GM10847 (cell line): ENCODE measurements around the gene TSPOAP1.

ENCODE experiments used
- POLR2A ChIP-seq: IDR thresholded peaks from 2 replicates; pipeline ENCODE4 v1.6.1; 2011; ENCODE audit not compliant: insufficient read length; ENCODE audit errors: extremely low read depth

Gene TSPOAP1

GRCh38 chr17:58337600-58338453, 9.2 kb upstream of the TSPOAP1 start:
- TF ChIP-seq POLR2A, result no peak

- no peak for TF ChIP-seq POLR2A
Measured at GRCh38 chr17:58337210-58337599, 8.6 kb upstream of the TSPOAP1 start.

GRCh38 chr17:58336456-58337209, 8.0 kb upstream of the TSPOAP1 start:
- no peak for TF ChIP-seq POLR2A

DNA sequence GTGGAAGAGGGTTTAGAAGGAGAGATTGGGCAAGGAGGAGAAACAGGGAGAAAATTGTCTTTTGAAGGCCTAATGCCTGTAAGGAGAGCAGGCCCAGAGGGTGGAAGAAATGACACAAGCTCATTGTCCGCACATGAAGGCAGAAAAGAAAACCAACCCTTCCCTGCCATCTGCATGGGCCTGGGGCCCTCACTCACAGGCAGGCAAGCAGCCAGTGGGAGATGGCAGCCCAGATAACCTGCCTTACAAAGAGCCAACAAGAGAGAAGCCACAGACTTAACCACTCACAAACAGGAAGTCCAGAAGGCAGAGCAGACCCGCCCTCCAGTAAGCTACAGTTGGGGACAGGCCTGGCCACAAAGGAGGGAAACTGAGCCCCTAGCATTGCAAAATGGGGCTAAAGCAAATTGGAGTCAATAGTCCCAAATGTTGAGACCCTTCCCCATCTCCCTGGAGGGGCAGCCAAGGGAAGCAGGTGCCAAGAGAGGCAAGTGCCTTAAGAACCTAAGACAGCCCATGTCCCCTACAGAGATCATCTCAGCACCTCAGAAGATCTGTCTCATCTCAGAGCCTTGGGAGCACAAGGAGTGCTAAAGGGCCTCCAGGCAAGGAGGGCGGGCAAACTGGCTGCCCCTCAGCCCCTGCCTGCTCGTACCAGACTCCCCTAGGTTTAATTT, 7.3 kb upstream of the TSPOAP1 start:
- no peak for TF ChIP-seq POLR2A

GRCh38 chr17:58335061-58335731, 6.6 kb upstream of the TSPOAP1 start:
- no peak for TF ChIP-seq POLR2A

- no peak for TF ChIP-seq POLR2A
Measured at GRCh38 chr17:58334661-58335060, 6.1 kb upstream of the TSPOAP1 start.

DNA sequence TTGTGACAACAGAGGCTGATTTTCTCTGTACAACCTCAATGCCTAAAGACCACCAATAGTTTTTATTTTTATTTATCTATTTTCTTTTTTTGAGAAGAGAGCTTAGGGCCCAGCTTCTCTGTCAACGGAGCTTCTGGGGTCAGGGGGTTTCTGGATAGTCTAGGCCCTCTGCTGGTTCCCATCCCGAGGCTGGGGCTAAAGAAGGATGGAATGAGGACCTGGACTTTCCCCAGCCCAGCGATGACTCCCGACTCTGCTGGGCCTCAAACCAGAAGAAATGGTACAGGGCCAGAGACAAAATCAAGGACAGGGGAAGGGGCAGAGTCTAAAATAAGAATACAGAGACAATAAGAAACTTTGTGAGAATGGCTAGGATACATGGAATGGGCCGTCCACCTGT, 5.7 kb upstream of the TSPOAP1 start:
- TF ChIP-seq POLR2A, result no peak

DNA sequence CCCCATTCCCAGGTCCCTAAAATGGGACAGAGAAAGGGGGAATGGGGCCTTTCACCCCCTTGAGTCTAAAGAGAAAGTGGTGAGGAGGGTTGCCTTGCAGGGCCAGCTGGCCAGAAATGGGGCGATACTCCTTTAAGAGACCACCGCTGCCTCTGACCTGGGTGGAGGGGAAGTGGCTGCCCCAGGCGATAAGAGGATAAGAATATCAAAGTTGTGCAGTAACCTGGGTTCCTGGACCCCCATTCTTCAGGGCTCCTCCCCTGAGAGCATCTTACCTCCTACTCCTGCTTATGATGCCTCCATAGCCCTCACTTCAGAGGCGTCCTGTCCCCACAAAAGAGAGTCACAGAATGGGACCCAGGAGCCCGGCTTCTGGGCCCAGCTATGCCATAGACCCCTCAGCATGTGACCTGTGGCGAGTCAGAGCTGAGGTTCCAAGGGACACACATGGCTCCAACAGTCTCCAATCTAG, 5.2 kb upstream of the TSPOAP1 start:
- no peak for TF ChIP-seq POLR2A

DNA sequence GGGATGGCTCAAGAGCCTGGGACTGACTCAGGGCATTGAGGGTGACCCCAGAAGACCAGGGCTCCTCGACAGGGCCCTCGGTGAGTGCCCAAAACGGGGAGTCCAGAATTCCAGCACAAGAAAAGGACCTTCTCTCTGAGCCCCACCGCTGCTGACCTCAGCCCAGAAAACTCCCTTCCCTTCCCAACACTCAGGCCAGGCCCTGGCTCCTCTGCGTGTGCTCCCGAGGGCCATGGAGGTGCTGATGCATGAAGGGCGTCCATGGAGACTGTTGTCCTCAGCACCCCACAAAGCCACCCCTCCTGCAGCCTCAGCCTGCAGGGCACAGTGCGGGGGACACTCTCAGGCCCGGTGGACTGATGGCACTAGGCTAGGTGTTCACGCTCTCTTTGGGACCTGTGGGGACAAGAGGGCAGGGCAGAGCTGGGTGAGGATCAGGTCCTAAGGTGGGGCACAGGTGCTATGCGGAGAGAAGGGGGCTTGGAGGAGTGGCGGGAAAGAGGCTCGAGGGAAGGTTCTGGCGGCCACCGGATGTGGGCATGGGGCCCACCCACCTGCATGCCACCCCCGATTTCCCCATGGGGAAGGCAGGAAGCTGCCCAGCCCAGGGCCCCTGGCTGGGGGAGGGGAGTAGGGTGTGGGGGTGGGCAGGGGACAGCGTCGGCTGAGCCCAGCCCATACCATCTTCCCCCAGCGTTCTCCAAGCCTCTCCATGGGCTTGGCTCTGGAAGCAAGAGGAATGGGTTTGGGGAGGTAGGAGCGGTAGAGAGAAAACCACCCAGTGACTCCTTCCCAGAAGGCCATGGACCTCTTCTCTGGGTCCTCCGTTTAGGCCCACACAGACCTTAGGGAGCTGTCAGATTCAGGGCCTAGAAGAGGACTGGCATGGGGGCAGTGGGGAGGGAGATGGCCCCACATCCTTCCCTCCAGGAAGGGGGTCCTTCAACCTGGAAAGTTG, 4.5 kb upstream of the TSPOAP1 start:
- no peak for TF ChIP-seq POLR2A

- TF ChIP-seq POLR2A, result no peak
Measured at GRCh38 chr17:58331815-58332777, 3.5 kb upstream of the TSPOAP1 start.

- no peak for TF ChIP-seq POLR2A
Measured at GRCh38 chr17:58330997-58331814, 2.6 kb upstream of the TSPOAP1 start.

DNA sequence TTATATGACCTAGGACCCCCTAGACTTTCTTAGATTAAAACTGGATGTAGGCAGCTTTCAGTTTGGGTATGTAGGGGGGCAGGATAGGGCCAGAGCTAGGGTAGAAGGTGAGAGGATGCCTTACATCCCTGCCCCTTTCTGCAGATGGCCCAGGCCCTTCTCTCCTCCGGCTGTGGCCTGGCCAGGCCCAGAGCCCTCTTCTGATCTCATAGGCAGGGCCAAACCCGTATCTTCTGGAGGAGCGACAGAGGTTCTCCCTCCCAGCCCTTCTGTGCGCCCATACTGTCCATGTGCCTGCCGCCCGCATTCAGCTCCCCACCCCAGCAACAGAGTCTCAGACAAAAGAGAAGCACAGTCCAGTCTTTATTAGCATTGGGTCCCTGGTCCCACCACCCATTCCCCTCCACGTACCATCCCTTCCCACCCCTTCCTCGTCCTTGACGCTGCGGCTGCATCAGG, 2.0 kb upstream of the TSPOAP1 start:
- TF ChIP-seq POLR2A, result no peak
